ENCODE results near the gene CDK5. TPM values are rescaled to one million over a fixed set of nuclear protein-coding genes. Genes with fewer than 3 reads are reported as not detected.
A peak's percentile ranks its signal among the peaks of the same experiment; 100 is the strongest.

Gene CDK5
- total and polyA plus RNA-seq, 9 of the 15 experiments (the other 6 are each of a cell fraction or from before 2014, with no cell fraction given), result 3.2 to 38.0 (median 27.5) TPM

GRCh38 chr7:151095828-151096475 lies 38.3 kb upstream of the CDK5 start:
- Histone ChIP-seq H3K9me3 (replicated peaks; ENCODE audit: control insufficient read depth, insufficient read depth, low read depth, low read length) (no peaks in the 10 kb centered on the region), H4K20me1 (replicated peaks; ENCODE audit: control insufficient read depth, insufficient read depth, low read length) (peaks cover 46% of the 10 kb centered on the region), H3K36me3 (ENCODE audit: control insufficient read depth, insufficient read depth, low read length) (peaks cover 78% of the 10 kb centered on the region; the same call in 2 of the 3 replicates), H2AFZ (ENCODE audit: low read depth, low read length) (no peak overlapping the region), H3K27ac (ENCODE audit: extremely low read depth, low read depth, low read length) (no peak overlapping the region), H3K4me2 (ENCODE audit: insufficient read depth, low read length) (no peak overlapping the region), H3K4me3 (no peak overlapping the region), H3K79me2 (ENCODE audit: control insufficient read depth, insufficient read depth, low read length) (peaks cover 96% of the 10 kb centered on the region), H3K9ac (ENCODE audit: insufficient read depth in 1 of 2, low read depth in 2 of 2, low read length in 2 of 2) (peak overlapping the region in 1 of 2 experiments; percentile 47; a peak in 1 of 4 replicates), H3K27me3 (ENCODE audit: control insufficient read depth in 2 of 2, insufficient read depth in 2 of 2, low read length in 2 of 2) (no peaks in the 10 kb centered on the region), H3K4me1 (replicated peaks in 1 of 2; ENCODE audit: control insufficient read depth in 2 of 2, insufficient read depth in 2 of 2, low read length in 2 of 2) (peaks cover 2 to 28% of the 10 kb centered on the region in 2 experiments; a peak in 3 of 5 replicates), H3K9me1 (ENCODE audit: control insufficient read depth, insufficient read depth, low read length) (peaks cover 9% of the 10 kb centered on the region)
- peak; percentile 60 for TF ChIP-seq ZFP36 (IDR thresholded peaks at IDR 0.05; ENCODE audit: low read depth, low read length, partially characterized antibody)
- TF ChIP-seq, protein P1, sequence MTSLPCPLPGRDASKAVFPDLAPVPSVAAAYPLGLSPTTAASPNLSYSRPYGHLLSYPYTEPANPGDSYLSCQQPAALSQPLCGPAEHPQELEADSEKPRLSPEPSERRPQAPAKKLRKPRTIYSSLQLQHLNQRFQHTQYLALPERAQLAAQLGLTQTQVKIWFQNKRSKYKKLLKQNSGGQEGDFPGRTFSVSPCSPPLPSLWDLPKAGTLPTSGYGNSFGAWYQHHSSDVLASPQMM (CRISPR knock-in tag; IDR thresholded peaks at IDR 0.05), result no peak
- TF ChIP-seq RBM25 (IDR thresholded peaks at IDR 0.05; ENCODE audit: low read depth, low read length, severe bottlenecking), result peak; percentile 83
- no peak for TF ChIP-seq NCOA2 (IDR thresholded peaks at IDR 0.05; ENCODE audit: partially characterized antibody in 2 of 2)
- TF ChIP-seq RNF2 (IDR thresholded peaks at IDR 0.05), result no peak
- TF ChIP-seq KDM1A (IDR thresholded peaks at IDR 0.05), result 0 out of 4 replicates have a peak, but pooled peaks have one; percentile 10 to 31
- peak; percentile 72 for TF ChIP-seq BCOR (IDR thresholded peaks at IDR 0.05)
- 0 out of 2 replicates have a peak, but pooled peaks have one; percentile 11 for TF ChIP-seq ZNF316 (IDR thresholded peaks at IDR 0.05)
- FAIRE-seq, result no peak
- in situ Hi-C loops (cut with MboI), result no loop called here
- BruUV-seq (replicated peaks), result no TSS peak
- DNase-seq (ENCODE audit: extremely low read depth in 1 of 4, low spot score in 3 of 4), result no peak
- WGBS (ENCODE audit: insufficient coverage, low coverage, missing lambda C conversion rate), result 88% methylated on average over 17 of the region's 17 CpGs
- ChIA-PET POLR2A (interaction anchor here (0.7 to 4.4 kb wide), 6 partner anchors 8 to 32 kb away, joined by 3 to 31 read pairs (median 6); partner anchors contain the start of gene AGAP3), CTCF (ENCODE audit: low intra/inter-chr PET ratio) (no interaction called here)
- ATAC-seq, result no peak
- intact Hi-C loops (cut with micrococcal nuclease), result loop anchor here (10.0 kb wide), 1 partner anchor 311 kb away; no protein-coding TSS in a partner anchor

Measured in K562 (cell line).